Stomach (tissue), 9 donors: ENCODE results near the gene ENOX1. TPM values are rescaled to one million over a fixed set of nuclear protein-coding genes. Genes with fewer than 3 reads are reported as not detected.
A peak's percentile ranks its signal among the peaks of the same experiment; 100 is the strongest.

Experiments used
- DNase-seq, 2 donors: peaks; one replicate each; pipeline versions ENCODE4 v3.0.0 to v3.0.0-alpha.2; 2013 to 2019
- H3K27ac ChIP-seq, 5 donors: fragments of 200-600 bp in 4 of 5; sonication (generic) in 4 of 5; one replicate each; pipeline ENCODE4 v1.5.1; 2013 to 2019; ENCODE audit warnings: mild to moderate bottlenecking in 1 of 5, moderate library complexity in 1 of 5
- H3K27me3 ChIP-seq, 3 donors: fragments of 200-600 bp; sonication (generic); one replicate each; pipeline ENCODE4 v1.5.1; 2017 to 2019; ENCODE audit warnings: mixed run types in 1 of 3
- H3K36me3 ChIP-seq, 4 donors: fragments of 200-600 bp; sonication (generic); 1 replicate in 3 of 4; 2 replicates in 1 of 4; pipeline ENCODE4 v1.5.1; 2016 to 2019
- H3K4me1 ChIP-seq, 4 donors: fragments of 200-600 bp; sonication (generic); one replicate each; pipeline ENCODE4 v1.5.1; 2016 to 2019
- H3K4me3 ChIP-seq, 4 donors: fragments of 200-600 bp; sonication (generic) in 3 of 4; one replicate each; pipeline ENCODE4 v1.5.1; 2016 to 2019; ENCODE audit warnings: mild to moderate bottlenecking in 1 of 4
- H3K9me3 ChIP-seq, 4 donors: fragments of 200-600 bp; sonication (generic); one replicate each; pipeline ENCODE4 v1.5.1; 2016 to 2019
- CTCF ChIP-seq, 7 experiments: fragments of 450-650 bp in 4 of 7; fragments of 200-600 bp in 3 of 7; sonication (generic) in 3 of 7; IDR thresholded peaks; one replicate each; pipeline ENCODE4 v1.5.1; 2016 to 2019; ENCODE audit warnings: antibody characterized with exemption in 7 of 7, control low read depth in 2 of 7, mild to moderate bottlenecking in 1 of 7
- EP300 ChIP-seq: sonication (generic); formaldehyde crosslinking; IDR thresholded peaks from one replicate; pipeline ENCODE4 v1.6.1; 2017; ENCODE audit warnings: antibody characterized with exemption
- POLR2A ChIP-seq, 4 donors: fragments of 450-650 bp; IDR thresholded peaks; one replicate each; pipeline ENCODE4 v1.6.1; 2016; ENCODE audit warnings: antibody characterized with exemption in 4 of 4, control low read depth in 2 of 4, mild to moderate bottlenecking in 1 of 4, moderate library complexity in 1 of 4
- POLR2AphosphoS5 ChIP-seq, 3 donors: sonication (generic); formaldehyde crosslinking; IDR thresholded peaks; one replicate each; pipeline ENCODE4 v1.6.1; 2016; ENCODE audit warnings: antibody characterized with exemption in 3 of 3
- WGBS, 5 donors: extraction: QIAGEN DNeasy Blood & Tissue Kit in 3 of 5; methylation state at CpG; one replicate each; pipeline versions ENCODE4 v1.1.5 to v1.1.7; 2013 to 2018; 5-methylcytosine and 5-hydroxymethylcytosine counted together
- intact Hi-C: fragments of 100-400 bp; cut with DNase I; formaldehyde crosslinking; loops from one replicate; pipeline ENCODE4 v1.15.1; 2023; ENCODE audit warnings: low total_unique reads
- polyA plus RNA-seq, 3 donors: library from polyadenylated mRNA; stranded (reverse); fragments of 200-250 nt; gene quantifications; one replicate each; pipeline ENCODE4 v1.2.3, GENCODE V29; 2013
- total RNA-seq, 5 donors: library from RNA; depleted of rRNA; stranded (reverse); fragments of >200 nt; gene quantifications; one replicate each; pipeline versions ENCODE4 v1.1.0 to v1.2.3, GENCODE V29; 2014 to 2016
- donor health status: healthy with polysubstance abuse.
- donor health status: Bipolar disorder and iron deficiency.
- donor health status: healthy.

Gene ENOX1
- total and polyA plus RNA-seq, 8 donors = 0.46 to 6.2 (median 1.4) TPM; not detected in 1

GRCh38 chr13:43744261-43745031, 42.3 kb downstream of the ENOX1 start:
- H3K4me3 ChIP-seq = no peak overlapping the region
- H3K36me3 ChIP-seq = no peaks in the 10 kb centered on the region
- no peaks in the 10 kb centered on the region for H3K4me1 ChIP-seq
- H3K27ac ChIP-seq = no peak overlapping the region
- intact Hi-C loops = no loop called here
- TF ChIP-seq POLR2A (IDR thresholded peaks at IDR 0.05) (no peak), EP300 (no peak), POLR2AphosphoS5 (IDR thresholded peaks at IDR 0.05) (no peak), CTCF (IDR thresholded peaks at IDR 0.05) (no peak)
- WGBS, 5 donors = 52 to 70% (median 68%) methylated on average over 5 of the region's 5 CpGs
- H3K27me3 ChIP-seq = no peaks in the 10 kb centered on the region
- peak in 1 of 2 donors; percentile 63 for DNase-seq
- no peaks in the 10 kb centered on the region for H3K9me3 ChIP-seq

- no peak overlapping the region for H3K4me3 ChIP-seq
- H3K27ac ChIP-seq = no peak overlapping the region
- no peaks in the 10 kb centered on the region for H3K36me3 ChIP-seq
- no peak for TF ChIP-seq EP300
- TF ChIP-seq CTCF (IDR thresholded peaks at IDR 0.05) = no peak
- TF ChIP-seq POLR2A (IDR thresholded peaks at IDR 0.05) = no peak
- no peak for TF ChIP-seq POLR2AphosphoS5 (IDR thresholded peaks at IDR 0.05)
- intact Hi-C loops = no loop called here
- H3K9me3 ChIP-seq = no peaks in the 10 kb centered on the region
- DNase-seq = no peak
- no peaks in the 10 kb centered on the region for H3K4me1 ChIP-seq
- no peaks in the 10 kb centered on the region for H3K27me3 ChIP-seq
Measured at GRCh38 chr13:43742911-43743310, 43.9 kb downstream of the ENOX1 start.

- Histone ChIP-seq H3K4me1 (no peaks in the 10 kb centered on the region), H3K9me3 (no peaks in the 10 kb centered on the region), H3K4me3 (no peak overlapping the region), H3K27me3 (no peaks in the 10 kb centered on the region), H3K27ac (no peak overlapping the region), H3K36me3 (no peaks in the 10 kb centered on the region)
- DNase-seq = no peak
- intact Hi-C loops = no loop called here
- 91 to 98% (median 92%) methylated on average over 3 of the region's 3 CpGs for WGBS, 5 donors
- TF ChIP-seq POLR2AphosphoS5 (IDR thresholded peaks at IDR 0.05) (no peak), POLR2A (IDR thresholded peaks at IDR 0.05) (no peak), CTCF (IDR thresholded peaks at IDR 0.05) (no peak), EP300 (no peak)
Measured at GRCh38 chr13:43737392-43737923, 49.3 kb downstream of the ENOX1 start.

GRCh38 chr13:43732726-43733125, 54.0 kb downstream of the ENOX1 start:
- H3K4me3 ChIP-seq = no peak overlapping the region
- H3K27ac ChIP-seq = no peak overlapping the region
- peaks cover 0 to 5% (median 0%) of the 10 kb centered on the region in 4 donors for H3K4me1 ChIP-seq
- 86 to 96% (median 92%) methylated on average over 3 of the region's 3 CpGs for WGBS, 5 donors
- no peaks in the 10 kb centered on the region for H3K9me3 ChIP-seq
- no peak for DNase-seq
- intact Hi-C loops = no loop called here
- no peaks in the 10 kb centered on the region for H3K27me3 ChIP-seq
- no peaks in the 10 kb centered on the region for H3K36me3 ChIP-seq
- no peak for TF ChIP-seq EP300
- no peak for TF ChIP-seq POLR2A (IDR thresholded peaks at IDR 0.05)
- no peak for TF ChIP-seq CTCF (IDR thresholded peaks at IDR 0.05)
- no peak for TF ChIP-seq POLR2AphosphoS5 (IDR thresholded peaks at IDR 0.05)
